Measurements from ENCODE around the gene CHORDC1.

- TF ChIP-seq CTCF (conservative IDR thresholded peaks at IDR 0.05; ENCODE audit: low read length) = no peak
- TF ChIP-seq EZH2phosphoT487 (IDR thresholded peaks at IDR 0.05; ENCODE audit: borderline replicate concordance) = no peak
These were observed 4.2 kb downstream of the CHORDC1 start for GRCh38 chr11:90218606-90219005.
